IPS-NIHi7 (cell line): ENCODE measurements around the gene HSPG2.

Experiments used
- DNase-seq: peaks from one replicate; pipeline ENCODE4 v3.0.0; 2012; ENCODE audit warnings: mixed read lengths; ENCODE audit errors: extremely low spot score

The HSPG2 gene

DNA sequence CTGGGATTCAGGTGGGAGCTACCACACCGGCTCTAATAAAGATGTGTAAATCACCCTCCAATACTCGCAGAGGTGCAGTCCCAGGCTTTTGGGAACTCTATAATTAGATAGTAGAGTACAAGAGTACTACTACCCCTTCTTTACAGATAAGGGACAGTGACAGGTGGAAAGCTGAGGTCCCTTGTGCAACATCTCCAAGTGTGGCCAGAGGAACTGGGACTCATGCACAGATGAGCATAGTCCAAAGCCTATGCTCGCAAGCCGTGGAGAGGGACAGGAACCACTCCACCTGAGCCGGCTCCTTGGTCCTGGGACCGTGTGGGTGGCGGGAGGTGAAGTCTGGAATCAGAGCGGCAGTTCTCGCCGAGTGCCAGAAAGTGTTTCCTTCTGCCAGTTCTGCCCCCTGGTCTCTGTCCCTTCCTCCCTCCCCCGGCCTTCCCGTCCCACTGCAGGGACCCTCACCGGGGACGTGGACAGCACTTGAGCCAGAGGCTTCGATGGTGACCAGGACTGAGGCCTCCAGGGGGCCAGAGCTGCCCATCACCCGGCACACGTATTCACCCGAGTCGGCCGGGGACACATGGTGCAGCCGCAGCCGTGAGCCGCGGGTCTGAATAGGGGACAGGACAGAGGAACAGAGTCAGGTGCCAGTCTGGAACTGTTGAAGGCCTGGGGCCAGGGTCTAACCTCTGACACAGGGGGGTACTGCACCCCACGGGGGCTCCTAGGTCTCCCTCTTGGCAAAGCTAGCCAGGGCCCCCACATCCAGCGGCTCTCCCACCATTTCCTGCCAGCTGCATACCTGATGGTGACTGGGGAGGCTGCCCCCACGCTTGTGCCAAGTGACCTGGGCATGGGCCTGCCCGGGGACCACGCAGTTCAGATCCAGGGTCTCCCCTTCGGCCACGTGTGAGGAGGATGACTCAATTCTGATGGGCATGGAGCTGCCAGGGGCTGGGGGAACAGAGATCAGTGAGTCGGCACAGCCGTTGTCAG is 91.2 kb downstream of the HSPG2 start:
- DNase-seq: no peak

DNA sequence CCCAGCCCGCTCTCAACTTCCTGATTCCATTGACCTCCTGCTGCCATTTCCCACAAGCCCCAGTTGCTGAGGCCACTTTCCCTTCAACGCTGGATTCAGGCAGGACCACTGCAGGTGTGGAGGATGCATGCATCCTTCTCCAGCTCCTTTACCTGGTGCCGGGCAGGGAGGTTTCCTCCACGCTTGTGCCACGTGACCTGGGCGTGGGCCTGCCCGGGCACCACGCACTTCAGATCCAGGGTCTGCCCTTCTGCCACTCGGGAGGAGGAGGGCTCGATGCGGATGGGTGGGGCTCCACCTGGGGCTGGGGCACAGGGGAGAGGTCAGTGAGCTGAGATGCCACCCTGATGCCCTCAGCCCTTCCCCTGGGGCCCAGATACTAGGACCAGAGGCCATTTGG is 93.1 kb downstream of the HSPG2 start:
- no peak for DNase-seq

GRCh38 chr1:21843208-21843607 is 93.9 kb downstream of the HSPG2 start:
- no peak for DNase-seq

- DNase-seq: no peak
These were observed 94.4 kb downstream of the HSPG2 start for GRCh38 chr1:21842606-21843162.

- DNase-seq: no peak
These were observed 95.2 kb downstream of the HSPG2 start for GRCh38 chr1:21841852-21842466.

GRCh38 chr1:21840981-21841380 is 96.1 kb downstream of the HSPG2 start:
- DNase-seq: no peak

DNA sequence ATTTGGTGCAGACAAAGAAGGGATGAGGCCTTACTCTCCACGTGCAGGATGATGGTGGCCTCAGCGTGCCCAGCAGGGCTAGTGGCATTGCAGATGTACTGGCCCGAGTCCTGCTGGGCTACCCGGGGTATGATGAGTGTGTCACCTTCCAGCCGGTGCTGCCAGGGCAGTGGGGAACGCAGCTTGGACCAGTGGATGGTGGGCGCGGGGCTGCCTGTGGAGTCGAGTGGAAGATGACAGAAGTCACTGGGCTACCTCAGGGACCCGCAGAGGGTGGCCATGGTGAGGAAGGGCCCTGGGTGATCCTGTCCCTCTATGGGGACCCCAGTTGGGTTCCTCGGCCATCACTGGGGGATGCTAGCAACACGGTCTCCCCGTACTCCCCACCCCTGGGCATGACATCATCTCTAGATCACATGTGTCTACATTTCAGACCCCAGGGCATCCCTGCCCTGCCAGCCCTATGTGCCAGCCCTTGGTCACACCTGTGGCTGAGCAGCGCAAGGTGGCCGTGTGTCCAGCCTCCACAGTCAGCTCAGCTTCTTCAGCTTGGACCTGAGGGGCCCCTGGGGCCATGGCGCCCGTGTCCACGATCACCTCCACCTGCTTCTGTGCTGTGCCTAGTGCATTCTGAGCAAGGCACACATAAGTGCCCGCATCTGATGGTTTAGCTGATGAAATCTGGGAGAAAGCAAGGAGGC is 97.6 kb downstream of the HSPG2 start:
- DNase-seq: no peak

- DNase-seq: no peak
These were observed 98.6 kb downstream of the HSPG2 start for GRCh38 chr1:21838359-21839157.

- DNase-seq: no peak
These were observed 99.6 kb downstream of the HSPG2 start for GRCh38 chr1:21837476-21837875.

GRCh38 chr1:21836729-21837128 is 100.4 kb downstream of the HSPG2 start:
- DNase-seq: no peak

- DNase-seq: no peak
These were observed 101.1 kb downstream of the HSPG2 start for GRCh38 chr1:21836010-21836409.

DNA sequence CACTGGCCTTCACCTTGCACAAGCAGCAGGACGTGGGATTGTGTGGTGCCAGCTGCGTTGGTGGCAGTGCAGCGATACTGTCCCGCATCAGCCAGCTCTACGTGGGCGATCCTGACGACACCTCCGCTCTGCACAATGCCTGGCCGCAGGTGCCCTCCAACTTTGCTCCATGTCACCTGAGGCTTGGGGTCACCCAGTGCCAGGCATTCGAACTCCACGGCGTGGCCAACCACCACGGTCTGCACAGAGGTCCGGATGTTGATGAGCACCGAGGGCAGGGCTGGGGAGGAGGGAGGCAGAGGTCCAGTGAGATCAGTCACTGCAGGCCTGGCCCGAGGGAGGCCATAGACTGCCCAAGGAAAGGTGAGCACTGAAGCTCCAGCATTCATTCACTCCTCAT is 102.4 kb downstream of the HSPG2 start:
- DNase-seq: no peak

DNA sequence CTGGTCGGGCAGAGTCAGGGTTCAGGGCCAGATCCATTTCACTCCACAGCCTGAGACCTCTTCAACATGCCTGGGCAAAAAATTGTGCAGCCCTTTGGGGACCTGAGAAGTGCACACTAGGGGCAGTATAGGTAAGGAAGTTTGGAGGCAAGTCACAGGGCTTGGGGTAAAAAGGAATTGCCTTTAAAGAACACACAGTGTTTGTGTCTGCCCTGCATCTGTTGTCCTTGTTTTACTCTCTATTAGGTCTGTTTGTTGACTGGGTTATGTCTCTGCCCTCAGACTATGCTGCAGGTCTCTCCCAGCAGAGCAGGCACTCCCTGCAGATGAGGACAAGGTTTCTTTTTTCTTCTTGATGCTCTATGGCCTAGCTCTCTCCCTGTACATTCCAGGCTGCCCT is 103.0 kb downstream of the HSPG2 start:
- no peak for DNase-seq

DNA sequence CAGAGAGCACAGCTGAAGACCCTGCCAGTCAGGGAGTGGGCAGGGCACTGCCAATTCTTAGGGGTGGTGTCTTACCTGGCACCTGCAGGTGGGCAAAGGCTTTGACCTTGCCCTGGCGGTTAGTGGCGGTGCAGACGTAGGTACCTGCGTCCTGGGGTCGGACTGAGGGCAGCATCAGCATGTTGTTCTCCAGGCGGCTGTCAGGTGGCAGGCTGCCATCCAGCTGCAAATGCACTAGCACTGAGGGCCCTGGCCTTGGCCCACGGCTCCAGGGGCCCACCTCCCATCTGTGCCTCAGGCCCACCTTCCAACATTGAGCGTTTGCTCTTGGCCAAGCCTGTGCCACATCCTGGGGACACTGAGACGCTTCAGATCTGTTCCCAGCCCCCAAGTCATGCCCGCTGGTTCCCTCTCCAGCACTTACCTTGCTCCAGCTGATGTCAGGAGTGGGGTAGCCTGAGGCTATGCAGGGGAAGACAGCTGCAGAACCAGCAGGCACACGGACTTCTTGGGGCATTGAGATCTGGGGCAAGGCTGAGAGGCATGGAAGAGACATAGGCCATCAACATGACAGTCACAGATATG is 103.6 kb downstream of the HSPG2 start:
- DNase-seq: no peak

DNA sequence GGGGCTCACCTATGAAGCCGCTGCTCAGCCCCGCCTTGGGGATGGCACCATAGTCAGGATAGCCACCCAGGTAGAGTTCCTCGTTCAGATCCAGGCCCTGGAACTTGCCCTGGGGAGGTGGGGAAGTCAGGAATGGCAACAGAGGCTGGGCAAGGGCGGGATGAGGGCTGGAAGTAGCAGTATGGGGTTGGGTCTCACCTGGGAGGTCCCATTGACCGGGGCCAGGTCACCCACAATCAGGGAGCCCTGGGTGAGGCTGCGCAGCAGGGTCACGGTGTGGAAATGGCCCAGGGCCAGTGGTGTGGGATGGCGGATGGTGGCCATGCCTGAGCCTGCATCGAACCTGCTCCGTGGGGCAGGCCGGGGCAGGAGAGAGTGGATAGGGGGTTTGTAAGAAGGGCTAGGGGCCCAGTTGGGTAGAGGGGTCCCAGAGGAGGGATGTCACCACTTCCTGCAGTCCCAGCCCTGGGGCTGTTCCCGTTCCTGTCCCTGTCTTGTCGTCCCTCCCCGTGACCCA is 105.6 kb downstream of the HSPG2 start:
- no peak for DNase-seq

DNA sequence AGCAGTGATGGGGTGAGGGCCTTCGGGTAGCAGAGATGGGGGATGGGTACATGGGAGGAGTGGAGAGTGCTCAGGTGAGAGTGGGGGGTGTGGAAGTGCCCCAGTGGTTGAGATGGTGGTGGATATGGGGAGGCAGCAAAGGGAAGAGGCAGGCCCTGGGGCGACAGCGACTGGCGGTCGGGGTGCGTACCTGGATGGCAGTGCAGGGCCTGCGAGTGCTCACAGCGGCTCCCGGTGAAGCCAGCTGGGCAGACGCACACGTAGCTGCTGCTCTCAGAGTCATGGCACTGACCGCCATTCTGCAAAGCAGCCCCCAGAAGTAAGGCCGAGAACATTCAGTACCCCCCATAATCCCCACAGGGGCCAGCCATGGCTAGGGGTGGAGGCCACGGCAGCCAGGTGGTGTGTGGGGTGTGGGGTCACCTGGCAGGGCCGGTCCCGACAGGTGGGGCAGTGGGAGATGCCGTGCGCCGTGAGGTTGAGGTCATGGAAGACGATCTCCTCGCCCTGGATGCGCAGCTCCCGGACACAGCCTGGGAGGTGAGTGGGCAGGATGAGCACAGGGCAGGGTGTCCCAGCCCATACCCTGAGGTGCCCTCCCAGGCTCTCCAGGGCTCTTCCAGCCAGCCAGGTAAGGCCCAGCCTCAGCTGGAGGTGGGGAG is 106.2 kb downstream of the HSPG2 start:
- no peak for DNase-seq

DNA sequence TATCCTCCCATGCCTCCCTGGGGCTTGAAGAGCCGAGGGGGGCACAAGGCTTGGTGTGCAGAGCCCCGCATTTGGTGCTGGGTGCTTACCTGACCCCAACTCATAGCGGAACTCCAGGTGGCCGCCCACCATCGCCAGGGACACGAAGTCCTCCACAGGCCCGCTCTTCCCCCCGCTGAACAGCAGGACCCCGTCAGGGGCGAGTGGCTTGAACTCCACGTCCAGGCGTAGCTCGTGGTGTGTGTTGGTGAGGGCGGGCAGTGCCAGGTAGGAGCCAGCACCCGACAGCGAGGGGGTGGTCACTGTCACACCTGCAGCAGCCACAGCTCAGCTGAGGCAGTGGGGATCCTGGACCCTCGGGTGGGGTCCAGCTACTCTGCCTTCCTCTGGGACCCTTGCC is 107.8 kb downstream of the HSPG2 start:
- DNase-seq: no peak

DNA sequence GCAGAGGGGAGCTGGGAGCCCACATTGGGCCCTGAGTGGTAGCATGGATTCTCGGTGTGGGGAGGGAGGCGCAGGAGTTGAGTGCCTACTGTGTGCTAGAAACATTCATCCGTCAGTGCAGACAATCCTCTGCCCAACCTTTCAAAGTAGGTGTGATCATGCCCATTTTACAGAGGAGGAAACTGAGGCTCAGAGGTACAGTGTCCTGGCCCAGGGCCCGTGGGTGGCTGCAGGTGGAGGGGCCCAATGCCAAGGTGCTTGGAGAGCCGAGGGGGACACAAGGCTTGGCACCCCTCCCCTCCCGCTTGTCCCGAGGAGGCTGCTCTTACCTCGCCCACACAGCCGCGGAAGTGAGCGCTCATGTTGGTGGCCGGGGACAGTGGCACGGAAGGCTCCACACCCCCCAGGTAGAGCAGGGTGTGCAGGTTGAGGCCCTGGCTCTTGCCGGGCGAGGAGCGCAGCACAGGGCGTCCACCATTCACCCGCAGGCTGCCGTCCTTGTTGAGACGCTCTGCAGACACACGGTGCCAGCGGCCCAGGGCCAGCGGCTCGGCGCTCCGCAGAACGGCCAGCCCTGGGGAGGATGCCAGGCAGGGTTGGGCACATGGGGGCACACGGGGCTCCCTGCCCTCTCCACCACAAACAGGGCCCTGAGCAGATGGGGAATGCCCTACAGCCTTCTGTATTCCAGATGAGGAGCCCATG is 108.5 kb downstream of the HSPG2 start:
- DNase-seq: no peak

DNA sequence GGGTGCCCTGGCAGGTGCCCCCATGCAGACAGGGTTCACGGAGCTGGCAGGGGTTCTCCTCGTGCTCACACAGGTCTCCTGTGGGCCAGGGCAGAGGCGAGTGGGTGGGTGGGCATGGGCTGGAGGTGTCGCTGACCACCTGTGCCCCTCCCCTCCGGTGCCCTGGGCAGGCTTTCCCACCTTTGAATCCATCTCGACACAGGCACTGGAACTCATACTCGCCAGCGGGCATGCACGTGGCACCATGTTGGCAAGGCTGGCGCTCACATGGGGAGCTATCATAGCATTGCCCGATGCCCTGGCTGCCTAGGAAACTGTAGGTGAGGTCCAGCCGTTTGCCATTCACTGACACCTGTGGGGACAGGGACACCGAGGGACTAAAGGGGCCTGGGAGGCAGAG is 109.0 kb downstream of the HSPG2 start:
- no peak for DNase-seq
